ENCODE data around the gene FAM240A. TPM values are rescaled to one million over a fixed set of nuclear protein-coding genes. Genes with fewer than 3 reads are reported as not detected.

The FAM240A gene
- total RNA-seq (2014; rRNA removed) (not detected in 2 replicates), Bru-seq, nascent RNA (not detected), BruChase-seq, experiment 1, labeled RNA remaining after a 6-hour chase (not detected), BruChase-seq, experiment 2, labeled RNA remaining after a 2-hour chase (not detected)
- long read RNA-seq = 0 reads

GRCh38 chr3:46612324-46612723 lies at the start of gene FAM240A:
Gene FAM240A (plus strand): TSS chr3:46612525. CDS start chr3:46612684, 159 bp downstream.
- H3F3A ChIP-seq (ENCODE audit: low read length, unreplicated experiment) = no peaks in the 10 kb centered on the region
- H3K36me3 ChIP-seq (ENCODE audit: low read depth, low read length) = no peaks in the 10 kb centered on the region
- intact Hi-C loops (cut with micrococcal nuclease) = no loop called here
- H3K79me2 ChIP-seq (ENCODE audit: low read length) = no peaks in the 10 kb centered on the region
- H3K4me2 ChIP-seq (ENCODE audit: low read length) = no peak within 1 kb of the TSS
- no peaks in the 10 kb centered on the region for H3K9me3 ChIP-seq (ENCODE audit: low read length)
- no peak within 1 kb of the TSS for H3K27ac ChIP-seq (ENCODE audit: low read length)
- no peak within 1 kb of the TSS for H2AFZ ChIP-seq (ENCODE audit: low read length)
- H3K4me3 ChIP-seq (ENCODE audit: low read length) = no peak within 1 kb of the TSS
- no peak within 1 kb of the TSS for H3K9ac ChIP-seq (ENCODE audit: low read length)
- H3K4me1 ChIP-seq (ENCODE audit: insufficient read depth, low read length) = no peaks in the 10 kb centered on the region
- POLR2A ChIA-PET (ENCODE audit: unreplicated experiment) = no interaction called here
- H3K27me3 ChIP-seq (ENCODE audit: low read length) = peaks cover 26% of the 10 kb centered on the region
- ATAC-seq (no peak), DNase-seq (no peak)
- no TSS peak for BruUV-seq (replicated peaks)
- CTCF ChIA-PET = no interaction called here
- H4K20me1 ChIP-seq (ENCODE audit: low read length) = no peaks in the 10 kb centered on the region
- TF ChIP-seq EZH2 (IDR thresholded peaks at IDR 0.05; ENCODE audit: low read length, unreplicated experiment) = no peak
- TF ChIP-seq CTCF (conservative IDR thresholded peaks at IDR 0.05; ENCODE audit: low read depth, low read length) = no peak
- TF ChIP-seq EZH2phosphoT487 (IDR thresholded peaks at IDR 0.05; ENCODE audit: borderline replicate concordance, low read length) = no peak
- H3K9me2 ChIP-seq (replicated peaks; ENCODE audit: low read length) = no peaks in the 10 kb centered on the region

DNA sequence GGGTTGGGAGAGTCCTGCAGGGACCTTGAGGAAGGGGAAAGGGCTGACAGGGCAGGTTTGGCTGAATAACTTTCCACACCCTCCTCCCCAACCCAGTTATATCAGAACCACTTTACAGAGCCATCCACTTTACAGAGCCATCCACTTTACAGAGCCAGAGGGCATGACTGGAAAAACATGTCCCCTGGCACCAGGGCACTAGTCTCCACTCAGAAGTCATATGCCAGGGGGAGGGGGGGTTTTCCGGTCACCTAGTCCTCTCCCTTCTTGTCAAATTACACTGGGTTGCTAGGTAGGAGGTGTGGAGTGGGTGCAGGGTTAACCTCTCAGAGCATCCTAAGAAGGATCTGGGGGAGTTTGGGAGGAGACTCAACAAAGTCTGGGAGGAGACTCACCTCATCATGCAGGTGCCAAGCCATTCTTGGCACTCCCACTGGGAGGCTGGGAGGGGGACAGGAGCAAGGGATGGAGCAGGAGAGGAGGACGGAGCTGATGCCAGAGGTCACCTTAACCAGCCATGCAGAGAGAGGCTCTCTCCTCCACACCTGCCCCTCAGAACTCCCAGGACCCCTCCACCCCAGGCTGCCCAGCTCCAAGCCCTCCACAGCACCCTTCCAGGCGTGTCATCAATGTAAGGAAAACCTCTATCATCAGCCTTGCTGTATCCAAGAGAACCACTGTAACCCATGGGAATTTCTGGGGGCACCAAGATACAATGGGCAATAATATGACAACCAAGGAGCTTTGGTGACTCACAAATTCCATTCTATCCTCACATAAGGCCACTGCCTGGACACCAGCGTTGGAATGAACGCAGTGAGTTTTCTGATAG lies 47.9 kb upstream of the FAM240A start:
- H3K4me3 ChIP-seq (ENCODE audit: low read length) = no peak overlapping the region
- H3K27me3 ChIP-seq (ENCODE audit: low read length) = no peaks in the 10 kb centered on the region
- no peaks in the 10 kb centered on the region for H4K20me1 ChIP-seq (ENCODE audit: low read length)
- no peak overlapping the region for H3K27ac ChIP-seq (ENCODE audit: low read length)
- no peaks in the 10 kb centered on the region for H3K9me3 ChIP-seq (ENCODE audit: low read length)
- no peak overlapping the region for H3K4me2 ChIP-seq (ENCODE audit: low read length)
- BruUV-seq (replicated peaks) = no TSS peak
- no peaks in the 10 kb centered on the region for H3K79me2 ChIP-seq (ENCODE audit: low read length)
- no peak overlapping the region for H3K9ac ChIP-seq (ENCODE audit: low read length)
- no peaks in the 10 kb centered on the region for H3K9me2 ChIP-seq (replicated peaks; ENCODE audit: low read length)
- no peaks in the 10 kb centered on the region for H3F3A ChIP-seq (ENCODE audit: low read length, unreplicated experiment)
- POLR2A ChIA-PET (ENCODE audit: unreplicated experiment) = no interaction called here
- ATAC-seq (no peak), DNase-seq (no peak)
- CTCF ChIA-PET = interaction anchor here (0.6 kb wide), 1 partner anchor 76 kb away, joined by 3 read pairs; no protein-coding TSS in a partner anchor
- H3K36me3 ChIP-seq (ENCODE audit: low read depth, low read length) = no peaks in the 10 kb centered on the region
- intact Hi-C loops (cut with micrococcal nuclease) = no loop called here
- H2AFZ ChIP-seq (ENCODE audit: low read length) = no peak overlapping the region
- TF ChIP-seq EZH2phosphoT487 (IDR thresholded peaks at IDR 0.05; ENCODE audit: borderline replicate concordance, low read length) (no peak), CTCF (conservative IDR thresholded peaks at IDR 0.05; ENCODE audit: low read depth, low read length) (no peak), EZH2 (IDR thresholded peaks at IDR 0.05; ENCODE audit: low read length, unreplicated experiment) (no peak)
- peaks cover 9% of the 10 kb centered on the region; the same call in 1 of the 2 replicates for H3K4me1 ChIP-seq (ENCODE audit: insufficient read depth, low read length)

GRCh38 chr3:46565077-46565476 lies 47.2 kb upstream of the FAM240A start:
- no peaks in the 10 kb centered on the region for H3K9me2 ChIP-seq (replicated peaks; ENCODE audit: low read length)
- CTCF ChIA-PET = interaction anchor here (0.6 kb wide), 1 partner anchor 77 kb away, joined by 3 read pairs; no protein-coding TSS in a partner anchor
- peaks cover 9% of the 10 kb centered on the region; the same call in 1 of the 2 replicates for H3K4me1 ChIP-seq (ENCODE audit: insufficient read depth, low read length)
- H3K27ac ChIP-seq (ENCODE audit: low read length) = no peak overlapping the region
- BruUV-seq (replicated peaks) = no TSS peak
- H3K27me3 ChIP-seq (ENCODE audit: low read length) = no peaks in the 10 kb centered on the region
- no peak overlapping the region for H3K4me3 ChIP-seq (ENCODE audit: low read length)
- H4K20me1 ChIP-seq (ENCODE audit: low read length) = no peaks in the 10 kb centered on the region
- no peak overlapping the region for H3K4me2 ChIP-seq (ENCODE audit: low read length)
- ATAC-seq (no peak), DNase-seq (no peak)
- no peak overlapping the region for H2AFZ ChIP-seq (ENCODE audit: low read length)
- POLR2A ChIA-PET (ENCODE audit: unreplicated experiment) = no interaction called here
- no peak overlapping the region for H3K9ac ChIP-seq (ENCODE audit: low read length)
- intact Hi-C loops (cut with micrococcal nuclease) = no loop called here
- H3K79me2 ChIP-seq (ENCODE audit: low read length) = no peaks in the 10 kb centered on the region
- no peaks in the 10 kb centered on the region for H3K36me3 ChIP-seq (ENCODE audit: low read depth, low read length)
- H3K9me3 ChIP-seq (ENCODE audit: low read length) = no peaks in the 10 kb centered on the region
- no peaks in the 10 kb centered on the region for H3F3A ChIP-seq (ENCODE audit: low read length, unreplicated experiment)
- TF ChIP-seq EZH2phosphoT487 (IDR thresholded peaks at IDR 0.05; ENCODE audit: borderline replicate concordance, low read length) = no peak
- TF ChIP-seq CTCF (conservative IDR thresholded peaks at IDR 0.05; ENCODE audit: low read depth, low read length) = no peak
- TF ChIP-seq EZH2 (IDR thresholded peaks at IDR 0.05; ENCODE audit: low read length, unreplicated experiment) = no peak

All from PC-3 (cell line).